GM12878 (cell line): ENCODE measurements around the gene FBXW7.

Source experiments
- CTCF ChIP-seq, 3 experiments: IDR thresholded peaks in 2 of 3; conservative IDR thresholded peaks in 1 of 3; 2 replicates each; pipeline ENCODE4 v1.5.1; 2011; ENCODE audit warnings: low read depth in 3 of 3, low read length in 3 of 3, mild to moderate bottlenecking in 3 of 3, control low read depth in 2 of 3, moderate library complexity in 2 of 3, inconsistent platforms in 1 of 3, mixed read lengths in 1 of 3; ENCODE audit not compliant: control insufficient read depth in 2 of 3, insufficient read depth in 1 of 3; ENCODE audit errors: extremely low read depth in 1 of 3
- E2F4 ChIP-seq: IDR thresholded peaks from 2 replicates; pipeline ENCODE4 v1.6.1; 2012; ENCODE audit warnings: low read depth, low read length, improper control_type of control experiment
- TBL1XR1 ChIP-seq: IDR thresholded peaks from 2 replicates; pipeline ENCODE4 v1.6.1; 2012; ENCODE audit warnings: low read depth, low read length, improper control_type of control experiment

DNA sequence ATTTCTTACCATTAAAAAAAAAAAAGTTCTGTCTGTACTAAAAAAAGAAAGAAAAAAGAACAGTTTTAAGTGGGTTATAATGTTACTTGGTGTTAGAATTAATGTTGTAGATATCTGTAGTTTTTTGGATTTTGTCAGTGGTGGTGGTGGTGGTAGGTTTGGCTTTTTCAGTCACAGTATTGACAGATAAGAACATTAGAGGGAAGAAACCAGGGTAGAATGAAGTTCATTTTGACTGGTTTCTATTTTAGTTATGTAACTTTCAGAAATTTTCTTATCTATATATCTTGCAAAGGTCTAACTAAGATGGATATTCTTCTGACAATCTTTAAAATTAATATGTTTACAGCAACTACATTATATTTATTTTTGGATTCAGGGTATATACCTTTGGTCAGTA, 105.4 kb downstream of the FBXW7 start:
- TF ChIP-seq TBL1XR1 = no peak
- no peak for TF ChIP-seq CTCF (IDR thresholded peaks at IDR 0.05 in 2 of 3, conservative IDR thresholded peaks at IDR 0.05 in 1 of 3; ENCODE audit: control insufficient read depth in 2 of 3, extremely low read depth in 1 of 3, insufficient read depth in 1 of 3, low read depth in 3 of 3, low read length in 3 of 3)
- TF ChIP-seq E2F4 = no peak
